ENCODE measurements around the gene PIM1.
"Not testable (repeated sequence)": the region's sequence is repeated elsewhere in the genome, so short reads cannot be mapped to it uniquely, and the experiment has no call there.

PIM1 gene

DNA sequence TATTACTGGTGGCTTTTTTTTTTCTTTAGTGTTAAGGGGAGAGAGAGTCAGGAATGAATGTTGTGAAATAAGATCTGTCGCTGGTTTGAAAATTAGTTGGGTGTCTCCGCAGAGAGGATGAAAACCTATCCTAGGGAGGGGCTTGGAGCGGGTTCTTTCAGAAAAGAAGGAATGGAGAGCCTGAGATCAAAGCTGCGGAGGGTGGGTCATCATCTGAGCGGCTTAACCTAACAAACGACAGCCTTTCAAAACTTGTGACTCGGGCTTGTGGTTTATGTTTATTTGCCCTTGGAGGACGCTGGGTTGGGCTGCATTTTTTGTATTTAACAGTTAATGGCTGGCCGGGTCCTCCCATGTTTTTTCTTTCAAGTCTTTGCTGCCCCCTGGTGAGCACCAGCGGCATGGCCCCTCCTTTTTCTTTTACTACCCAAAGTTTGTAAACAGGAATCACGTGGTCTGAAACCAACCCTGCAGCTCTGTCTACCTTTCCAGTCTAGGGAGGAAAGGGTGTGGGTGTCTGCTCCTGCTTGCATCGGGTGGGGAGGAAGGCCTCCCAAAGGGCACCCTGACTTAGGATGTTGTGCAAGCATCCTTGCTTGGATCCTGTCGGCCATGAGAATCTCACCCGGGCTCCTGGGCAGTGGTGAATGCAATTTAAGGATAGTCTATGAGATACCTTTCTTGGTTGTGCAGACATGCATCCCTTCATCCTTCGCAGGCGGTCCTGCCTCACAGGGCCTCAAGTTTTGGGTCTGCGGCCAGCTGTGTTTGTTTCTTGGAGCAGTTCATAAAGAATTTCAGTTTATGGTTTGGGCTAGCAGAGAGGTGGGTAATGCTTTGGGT lies 2.2 kb downstream of the PIM1 start:
- peak; percentile 72 for DNase-seq

GRCh38 chr6:37172912-37173492 lies 3.0 kb downstream of the PIM1 start:
- DNase-seq, result no peak

DNA sequence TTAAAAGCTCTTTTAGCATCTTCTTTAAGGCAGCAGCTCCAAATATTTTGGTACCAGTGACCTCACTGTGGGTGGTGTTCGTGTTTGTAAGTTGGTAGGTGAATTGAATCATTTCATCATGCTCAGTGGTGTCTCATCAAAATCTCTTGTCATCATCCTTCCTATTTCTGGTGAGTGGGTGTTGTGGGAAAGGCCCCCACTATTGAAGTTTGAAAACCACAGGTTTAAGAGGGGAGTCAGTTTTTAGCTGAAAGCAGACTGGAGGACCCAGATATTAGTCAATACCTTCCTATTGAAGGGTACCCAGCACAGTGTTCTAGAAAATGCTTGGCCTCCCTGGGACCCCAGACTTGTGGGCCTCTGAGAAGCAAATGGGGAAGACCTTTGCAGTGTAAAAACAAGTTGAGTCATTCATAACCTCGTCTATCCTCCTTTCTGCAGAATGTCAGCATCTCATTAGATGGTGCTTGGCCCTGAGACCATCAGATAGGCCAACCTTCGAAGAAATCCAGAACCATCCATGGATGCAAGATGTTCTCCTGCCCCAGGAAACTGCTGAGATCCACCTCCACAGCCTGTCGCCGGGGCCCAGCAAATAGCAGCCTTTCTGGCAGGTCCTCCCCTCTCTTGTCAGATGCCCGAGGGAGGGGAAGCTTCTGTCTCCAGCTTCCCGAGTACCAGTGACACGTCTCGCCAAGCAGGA lies 3.7 kb downstream of the PIM1 start:
- DNase-seq, result no peak

GRCh38 chr6:37174196-37174514 lies 4.2 kb downstream of the PIM1 start:
- no peak for DNase-seq

DNA sequence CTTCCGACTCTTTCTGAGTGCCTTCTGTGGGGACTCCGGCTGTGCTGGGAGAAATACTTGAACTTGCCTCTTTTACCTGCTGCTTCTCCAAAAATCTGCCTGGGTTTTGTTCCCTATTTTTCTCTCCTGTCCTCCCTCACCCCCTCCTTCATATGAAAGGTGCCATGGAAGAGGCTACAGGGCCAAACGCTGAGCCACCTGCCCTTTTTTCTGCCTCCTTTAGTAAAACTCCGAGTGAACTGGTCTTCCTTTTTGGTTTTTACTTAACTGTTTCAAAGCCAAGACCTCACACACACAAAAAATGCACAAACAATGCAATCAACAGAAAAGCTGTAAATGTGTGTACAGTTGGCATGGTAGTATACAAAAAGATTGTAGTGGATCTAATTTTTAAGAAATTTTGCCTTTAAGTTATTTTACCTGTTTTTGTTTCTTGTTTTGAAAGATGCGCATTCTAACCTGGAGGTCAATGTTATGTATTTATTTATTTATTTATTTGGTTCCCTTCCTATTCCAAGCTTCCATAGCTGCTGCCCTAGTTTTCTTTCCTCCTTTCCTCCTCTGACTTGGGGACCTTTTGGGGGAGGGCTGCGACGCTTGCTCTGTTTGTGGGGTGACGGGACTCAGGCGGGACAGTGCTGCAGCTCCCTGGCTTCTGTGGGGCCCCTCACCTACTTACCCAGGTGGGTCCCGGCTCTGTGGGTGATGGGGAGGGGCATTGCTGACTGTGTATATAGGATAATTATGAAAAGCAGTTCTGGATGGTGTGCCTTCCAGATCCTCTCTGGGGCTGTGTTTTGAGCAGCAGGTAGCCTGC lies 4.8 kb downstream of the PIM1 start:
- DNase-seq, result no peak

GRCh38 chr6:37175332-37176267 lies 5.6 kb downstream of the PIM1 start:
- no peak for DNase-seq

DNA sequence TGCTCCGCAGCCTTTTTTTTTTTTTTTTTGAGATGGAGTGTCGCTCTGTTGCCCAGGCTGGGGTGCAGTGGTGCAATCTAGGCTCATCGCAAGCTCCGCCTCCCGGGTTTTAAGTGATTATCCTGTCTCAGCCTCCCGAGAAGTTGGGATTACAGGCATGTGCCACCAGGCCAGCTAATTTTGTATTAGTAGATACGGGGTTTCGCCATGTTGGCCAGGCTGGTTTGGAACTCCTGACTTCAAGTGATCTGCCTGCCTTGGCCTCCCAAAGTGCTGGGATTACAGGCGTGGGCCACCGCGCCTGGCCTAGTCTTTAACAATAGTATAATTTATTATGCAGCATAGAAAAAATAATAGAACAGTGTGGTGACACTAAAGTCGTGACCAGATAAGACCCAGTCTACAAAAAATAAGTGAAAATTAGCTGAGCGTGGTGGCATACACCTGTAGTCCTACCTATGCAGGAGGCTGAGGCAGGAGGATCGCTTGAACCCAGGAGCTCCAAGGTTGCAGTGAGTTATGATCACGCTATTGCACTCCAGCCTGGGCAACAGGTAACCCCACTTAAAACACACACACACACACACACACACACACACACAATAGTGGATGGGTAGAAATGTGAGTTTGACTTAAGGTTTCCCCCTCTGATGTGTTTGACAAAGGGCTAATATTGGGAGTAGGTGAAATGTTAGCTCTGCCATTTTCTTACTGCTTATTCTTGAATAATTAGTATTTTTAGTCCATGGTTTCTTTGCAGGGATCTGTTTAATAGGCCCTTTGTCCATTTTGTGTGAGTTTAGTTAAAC lies 6.5 kb downstream of the PIM1 start:
- no peak for DNase-seq

- DNase-seq, result no peak
Observed at GRCh38 chr6:37177077-37177934, 7.4 kb downstream of the PIM1 start.

DNA sequence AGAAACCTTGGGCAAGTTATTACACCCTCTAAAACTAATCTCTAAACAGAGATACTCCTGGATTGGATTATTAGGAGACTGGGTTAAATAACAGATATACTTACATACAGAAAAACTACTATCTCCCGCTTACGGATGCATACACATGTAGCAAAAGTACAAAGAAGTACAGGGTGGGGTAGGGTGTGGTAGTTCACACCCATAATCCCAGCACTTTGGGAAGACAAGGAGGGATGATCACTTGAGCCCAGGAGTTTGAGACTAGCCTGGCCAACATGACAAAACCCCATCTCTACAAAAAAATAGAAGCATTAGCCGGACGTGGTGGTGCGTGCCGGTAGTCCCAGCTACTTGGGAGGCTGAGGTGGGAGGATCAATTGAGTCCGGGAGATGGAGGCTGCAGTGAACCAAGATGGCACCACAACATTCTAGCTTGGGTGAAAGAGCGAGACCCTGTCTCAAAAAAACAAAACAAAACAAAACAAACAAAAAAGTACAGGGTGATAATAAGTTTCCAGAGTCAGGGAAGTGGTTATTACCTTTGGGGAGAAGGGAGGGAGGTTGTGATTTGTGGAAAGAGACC lies 8.1 kb downstream of the PIM1 start:
- no peak for DNase-seq

- no peak for DNase-seq
Observed at GRCh38 chr6:37180075-37180474, 10.1 kb downstream of the PIM1 start.

GRCh38 chr6:37180610-37181009 lies 10.7 kb downstream of the PIM1 start:
- not testable (repeated sequence) for DNase-seq

GRCh38 chr6:37182736-37183590 lies 13.0 kb downstream of the PIM1 start:
- no peak for DNase-seq

- DNase-seq, result not testable (repeated sequence)
Observed at GRCh38 chr6:37185949-37186720, 16.2 kb downstream of the PIM1 start.

DNA sequence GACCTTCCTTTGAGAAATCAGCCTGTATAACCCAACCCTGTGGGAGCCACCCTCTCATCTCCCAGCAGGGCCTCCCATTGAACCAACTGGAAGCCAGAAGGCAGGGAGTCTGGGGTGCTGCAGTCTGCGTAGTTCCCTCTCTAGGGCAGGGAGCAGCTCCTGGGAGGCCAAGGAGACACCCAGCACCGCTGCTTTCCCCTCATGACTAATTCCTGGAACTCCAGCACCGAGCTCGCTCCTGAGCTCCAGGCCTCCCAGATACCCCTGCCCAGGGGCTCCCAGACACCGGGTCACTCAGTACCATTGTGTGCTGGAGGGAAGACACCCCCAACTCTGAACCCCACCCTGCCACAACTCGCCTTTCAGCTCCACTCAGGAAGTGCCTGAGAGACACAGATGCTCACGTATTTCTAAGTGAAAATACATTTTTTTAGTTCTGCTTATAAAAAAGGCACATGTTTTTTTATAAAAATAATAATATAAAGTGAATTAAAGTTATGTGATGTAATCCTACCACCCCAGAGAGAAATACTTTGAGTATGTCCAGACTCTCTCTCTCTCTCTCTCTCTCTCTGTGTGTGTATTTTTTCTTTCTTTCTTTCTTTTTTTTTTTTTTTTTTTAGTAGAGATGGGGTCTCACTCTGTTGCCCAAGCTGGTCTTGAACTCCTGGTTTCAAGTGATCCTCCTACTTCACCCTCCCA lies 17.5 kb downstream of the PIM1 start:
- no peak for DNase-seq

DNA sequence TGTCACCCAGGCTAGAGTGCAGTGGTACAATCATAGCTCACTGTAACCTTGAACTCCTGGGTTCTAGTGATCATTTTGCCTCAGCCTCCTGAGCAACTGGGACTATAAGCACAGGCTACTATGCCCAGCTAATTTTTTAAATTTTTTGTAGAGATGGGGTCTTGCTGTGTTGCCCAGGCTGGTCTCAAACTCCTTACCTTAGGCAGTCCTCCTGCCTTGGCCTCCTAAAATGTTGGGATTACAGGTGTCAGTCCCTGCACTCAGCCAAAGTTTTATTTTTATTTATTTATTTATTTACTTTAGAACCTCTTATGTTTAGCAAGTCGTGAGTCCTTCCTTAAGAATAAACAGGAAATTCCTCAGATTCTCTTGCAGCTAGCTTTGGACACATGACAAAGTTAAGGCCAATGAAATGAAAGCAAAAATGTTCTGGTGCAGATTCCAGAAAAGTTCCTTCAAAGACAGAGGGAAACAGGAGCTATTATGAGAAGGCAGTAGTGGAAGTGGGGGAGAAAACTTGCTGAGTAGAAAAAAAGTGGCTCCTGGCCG lies 19.1 kb downstream of the PIM1 start:
- no peak for DNase-seq

GRCh38 chr6:37190159-37190535 lies 20.2 kb downstream of the PIM1 start:
- DNase-seq, result no peak

DNA sequence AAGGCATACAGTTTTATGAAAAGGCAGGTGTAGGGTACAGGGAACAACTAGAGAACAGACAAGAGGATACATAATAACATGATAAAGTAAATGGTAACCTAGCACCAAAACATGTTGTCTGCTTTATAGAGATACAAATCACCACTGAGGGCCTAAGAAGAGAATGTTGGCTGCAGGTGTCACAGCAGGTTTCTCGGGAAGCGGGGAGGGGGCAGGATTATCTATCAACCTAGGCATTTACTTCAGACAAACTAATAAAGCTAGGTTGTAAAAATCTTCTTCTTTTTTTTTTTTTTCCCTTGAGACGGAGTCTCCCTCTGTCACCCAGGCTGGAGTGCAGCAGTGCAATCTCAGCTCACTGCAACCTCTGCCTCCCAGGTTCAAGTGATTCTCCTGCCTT lies 22.7 kb downstream of the PIM1 start:
- DNase-seq, result peak; percentile 52
